ENCODE measurements around the gene APBB2.
"Not testable (repeated sequence)": the region's sequence is repeated elsewhere in the genome, so short reads cannot be mapped to it uniquely, and the experiment has no call there.

The APBB2 gene

GRCh38 chr4:41074215-41074614 lies 140.1 kb downstream of the APBB2 start:
- intact Hi-C loops (cut with DNase I), result loop anchor here (5.0 kb wide), 1 partner anchor 138 kb away; the partner anchor contains the start of gene APBB2
- no peak for DNase-seq

- intact Hi-C loops (cut with DNase I), result loop anchor here (5.0 kb wide), 1 partner anchor 140 kb away; the partner anchor contains the start of gene APBB2
Measured at GRCh38 chr4:41072021-41072777, 142.1 kb downstream of the APBB2 start.

GRCh38 chr4:41070516-41071281 lies 143.6 kb downstream of the APBB2 start:
- intact Hi-C loops (cut with DNase I), result loop anchor here (5.0 kb wide), 1 partner anchor 142 kb away; the partner anchor contains the start of gene APBB2
- no peak for DNase-seq

More at GRCh38 chr4:41072021-41072777, 142.1 kb downstream of the APBB2 start:
- DNase-seq, result peak in 3 of 10 donors; percentile 37 to 79 (median 38)

- intact Hi-C loops (cut with DNase I), result loop anchor here (5.0 kb wide), 1 partner anchor 142 kb away; the partner anchor contains the start of gene APBB2
- no peak for DNase-seq
Measured at GRCh38 chr4:41069838-41070237, 144.5 kb downstream of the APBB2 start.

GRCh38 chr4:41069257-41069656 lies 145.1 kb downstream of the APBB2 start:
- intact Hi-C loops (cut with DNase I), result no loop called here

GRCh38 chr4:41067369-41067768 lies 147.0 kb downstream of the APBB2 start:
- intact Hi-C loops (cut with DNase I), result no loop called here
- DNase-seq, result no peak

More at GRCh38 chr4:41069257-41069656, 145.1 kb downstream of the APBB2 start:
- DNase-seq, result no peak

- intact Hi-C loops (cut with DNase I), result no loop called here
- no peak for DNase-seq
Measured at GRCh38 chr4:41066049-41066448, 148.3 kb downstream of the APBB2 start.

GRCh38 chr4:41065434-41066006 lies 148.8 kb downstream of the APBB2 start:
- intact Hi-C loops (cut with DNase I), result no loop called here
- no peak for DNase-seq

GRCh38 chr4:41064953-41065352 lies 149.4 kb downstream of the APBB2 start:
- no peak for DNase-seq
- intact Hi-C loops (cut with DNase I), result loop anchor here (5.0 kb wide), 2 partner anchors 78 to 138 kb away; no protein-coding TSS in a partner anchor

- no peak for DNase-seq
- intact Hi-C loops (cut with DNase I), result loop anchor here (5.0 kb wide), 2 partner anchors 74 to 134 kb away; no protein-coding TSS in a partner anchor
Measured at GRCh38 chr4:41061482-41062185, 152.7 kb downstream of the APBB2 start.

- peak in 5 of 10 donors; percentile 18 to 61 (median 37) for DNase-seq
- intact Hi-C loops (cut with DNase I), result loop anchor here (5.0 kb wide), 2 partner anchors 73 to 133 kb away; no protein-coding TSS in a partner anchor
Measured at GRCh38 chr4:41060352-41061334, 153.7 kb downstream of the APBB2 start.

GRCh38 chr4:41059411-41059810 lies 154.9 kb downstream of the APBB2 start:
- DNase-seq; intact Hi-C loops (cut with DNase I): not testable (repeated sequence)

GRCh38 chr4:41058426-41058825 lies 155.9 kb downstream of the APBB2 start:
- intact Hi-C loops (cut with DNase I), result no loop called here
- no peak for DNase-seq

- intact Hi-C loops (cut with DNase I), result no loop called here
- no peak for DNase-seq
Measured at GRCh38 chr4:41057467-41057866, 156.9 kb downstream of the APBB2 start.

GRCh38 chr4:41052287-41052686 lies 162.1 kb downstream of the APBB2 start:
- DNase-seq, result no peak
- intact Hi-C loops (cut with DNase I), result no loop called here

- no peak for DNase-seq
- intact Hi-C loops (cut with DNase I), result no loop called here
Measured at GRCh38 chr4:41050880-41051775, 163.2 kb downstream of the APBB2 start.

GRCh38 chr4:41050116-41050515 lies 164.2 kb downstream of the APBB2 start:
- DNase-seq, result no peak

GRCh38 chr4:41049176-41049575 lies 165.2 kb downstream of the APBB2 start:
- intact Hi-C loops (cut with DNase I), result not testable (repeated sequence)

More at GRCh38 chr4:41050116-41050515, 164.2 kb downstream of the APBB2 start:
- intact Hi-C loops (cut with DNase I), result no loop called here

More at GRCh38 chr4:41049176-41049575, 165.2 kb downstream of the APBB2 start:
- peak in 1 of 10 donors; percentile 46 for DNase-seq
